A673 (cell line): ENCODE data around the gene PTPRQ. TPM values are rescaled to one million over a fixed set of nuclear protein-coding genes. Genes with fewer than 3 reads are reported as not detected.
"Not testable (repeated sequence)": the region's sequence is repeated elsewhere in the genome, so short reads cannot be mapped to it uniquely, and the experiment has no call there.

ENCODE experiments used
- BruUV-seq: library from RNA; stranded (reverse); fragments of 400-500 nt; replicated peaks from 2 replicates; lab custom pipeline; 2021; lab: Mats Ljungman, UMichigan
- CTCF ChIA-PET: fragments of 300-600 bp; sonication (Branson Sonifier 250); formaldehyde crosslinking; loops from one replicate; lab custom pipeline; 2022; ENCODE audit warnings: antibody characterized with exemption; lab: Charles Lee
- POLR2A ChIA-PET: fragments of 300-600 bp; sonication (Branson Sonifier 250); formaldehyde crosslinking; loops from one replicate; lab custom pipeline; 2022; ENCODE audit warnings: antibody characterized with exemption; ENCODE audit not compliant: low non-redundant PET; lab: Charles Lee
- DNase-seq: peaks from one replicate; pipeline ENCODE4 v3.0.0-alpha.2; 2015; ENCODE audit warnings: low spot score
- H3K27ac ChIP-seq: fragments of 200-600 bp; sonication (generic); 2 replicates; pipeline ENCODE4 v1.5.1; 2016; ENCODE audit warnings: mixed run types, low read depth, mild to moderate bottlenecking, mixed read lengths, antibody characterized with exemption, low read length; ENCODE audit not compliant: poor library complexity, severe bottlenecking
- H3K27me3 ChIP-seq: fragments of 200-600 bp; sonication (generic); replicated peaks from 2 replicates; pipeline ENCODE4 v1.6.1; 2017; ENCODE audit warnings: mixed run types, low read depth, mild to moderate bottlenecking, mixed read lengths, antibody characterized with exemption, low read length; ENCODE audit not compliant: insufficient read depth, poor library complexity
- H3K36me3 ChIP-seq: fragments of 200-600 bp; sonication (generic); 2 replicates; pipeline ENCODE4 v1.6.1; 2016; ENCODE audit warnings: mixed run types, mild to moderate bottlenecking, mixed read lengths, antibody characterized with exemption, low read length; ENCODE audit not compliant: insufficient read depth, poor library complexity, severe bottlenecking
- H3K4me1 ChIP-seq: fragments of 200-600 bp; sonication (generic); 2 replicates; pipeline ENCODE4 v1.6.1; 2017; ENCODE audit warnings: mixed run types, mild to moderate bottlenecking, mixed read lengths, antibody characterized with exemption, low read length; ENCODE audit not compliant: insufficient read depth, poor library complexity, severe bottlenecking
- H3K4me3 ChIP-seq: fragments of 200-600 bp; sonication (generic); 2 replicates; pipeline ENCODE4 v1.5.1; 2016; ENCODE audit warnings: low read depth, mixed run types, mild to moderate bottlenecking, mixed read lengths, low read length; ENCODE audit not compliant: poor library complexity, severe bottlenecking
- H3K9me3 ChIP-seq: fragments of 200-600 bp; sonication (generic); 2 replicates; pipeline ENCODE4 v1.6.1; 2016; ENCODE audit warnings: mixed run types, low read depth, mild to moderate bottlenecking, mixed read lengths, antibody characterized with exemption, low read length; ENCODE audit not compliant: poor library complexity, severe bottlenecking
- CTCF ChIP-seq: fragments of 300-800, 200-600 bp; sonication (generic); conservative IDR thresholded peaks from 2 replicates; pipeline ENCODE4 v1.5.1; 2017; ENCODE audit warnings: low read depth, mild to moderate bottlenecking, antibody characterized with exemption, low read length, moderate library complexity, mixed read lengths
- EZH2 ChIP-seq: fragments of 200-600 bp; sonication (generic); IDR thresholded peaks from 2 replicates; pipeline ENCODE4 v1.6.1; 2017; ENCODE audit warnings: borderline replicate concordance, low read depth, mild to moderate bottlenecking, mixed read lengths, antibody characterized with exemption, low read length; ENCODE audit not compliant: poor library complexity, severe bottlenecking
- intact Hi-C: fragments of 100-400 bp; cut with micrococcal nuclease; formaldehyde crosslinking; loops from one replicate; pipeline ENCODE4 v1.10.0; 2022; ENCODE audit not compliant: unreplicated experiment
- total RNA-seq: library from RNA; stranded (reverse); gene quantifications from 2 replicates; pipeline ENCODE4 v1.2.3, GENCODE V29; 2021

The PTPRQ gene
- total RNA-seq, 1 experiment from 2014 or later, result 0.15 TPM

- TF ChIP-seq CTCF (no peak), EZH2 (no peak)
- H3K27ac ChIP-seq, result no peak overlapping the region
- POLR2A ChIA-PET, result no interaction called here
- BruUV-seq, result no TSS peak
- H3K27me3 ChIP-seq, result no peaks in the 10 kb centered on the region
- H3K4me3 ChIP-seq, result no peak overlapping the region
- intact Hi-C loops, result no loop called here
- H3K36me3 ChIP-seq, result no peaks in the 10 kb centered on the region
- DNase-seq, result no peak
- H3K4me1 ChIP-seq, result no peaks in the 10 kb centered on the region
- CTCF ChIA-PET, result no interaction called here
- H3K9me3 ChIP-seq, result no peaks in the 10 kb centered on the region
These were observed 16.9 kb downstream of the PTPRQ start for GRCh38 chr12:80460972-80461371.

GRCh38 chr12:80461851-80462250, 17.8 kb downstream of the PTPRQ start:
- H3K9me3 ChIP-seq, H3K27ac ChIP-seq, BruUV-seq, H3K27me3 ChIP-seq, CTCF ChIA-PET, DNase-seq, H3K4me3 ChIP-seq, H3K4me1 ChIP-seq, H3K36me3 ChIP-seq, intact Hi-C loops, POLR2A ChIA-PET: not testable (repeated sequence)

- Histone ChIP-seq H3K4me1 (peaks cover 21% of the 10 kb centered on the region), H3K36me3 (no peaks in the 10 kb centered on the region), H3K27me3 (no peaks in the 10 kb centered on the region), H3K4me3 (no peak overlapping the region), H3K9me3 (no peaks in the 10 kb centered on the region), H3K27ac (no peak overlapping the region)
- TF ChIP-seq CTCF, result no peak
- TF ChIP-seq EZH2, result no peak
- no TSS peak for BruUV-seq
- CTCF ChIA-PET, result no interaction called here
- DNase-seq, result no peak
- intact Hi-C loops, result no loop called here
- POLR2A ChIA-PET, result no interaction called here
These were observed 25.6 kb downstream of the PTPRQ start for GRCh38 chr12:80469681-80470080.

GRCh38 chr12:80470403-80470802, 26.4 kb downstream of the PTPRQ start:
- no peaks in the 10 kb centered on the region for H3K27me3 ChIP-seq
- ChIA-PET POLR2A (no interaction called here), CTCF (no interaction called here)
- H3K4me3 ChIP-seq, result no peak overlapping the region
- H3K36me3 ChIP-seq, result no peaks in the 10 kb centered on the region
- H3K27ac ChIP-seq, result no peak overlapping the region
- no peak for TF ChIP-seq CTCF
- TF ChIP-seq EZH2, result no peak
- H3K4me1 ChIP-seq, result peaks cover 27% of the 10 kb centered on the region
- no TSS peak for BruUV-seq
- intact Hi-C loops, result no loop called here
- H3K9me3 ChIP-seq, result no peaks in the 10 kb centered on the region
- no peak for DNase-seq
